Panc1 (cell line): ENCODE data around the gene GJA4. TPM values are rescaled to one million over a fixed set of nuclear protein-coding genes. Genes with fewer than 3 reads are reported as not detected.

Experiments
- ATAC-seq: fragments of 200-7000 bp; cut with Tn5 transposase; 2 replicates; pipeline ENCODE4 v1.9.1; 2020; ENCODE audit warnings: mild to moderate bottlenecking, moderate library complexity
- BruUV-seq: library from RNA; stranded (reverse); fragments of 400-500 nt; replicated peaks from 2 replicates; lab custom pipeline; 2021; lab: Mats Ljungman, UMichigan
- CTCF ChIA-PET: fragments of 300-600 bp; sonication (Branson Sonifier 250); formaldehyde crosslinking; loops from one replicate; lab custom pipeline; 2022; ENCODE audit warnings: antibody characterized with exemption; lab: Charles Lee
- POLR2A ChIA-PET: fragments of 300-600 bp; sonication (Branson Sonifier 250); formaldehyde crosslinking; loops from one replicate; lab custom pipeline; 2022; ENCODE audit warnings: antibody characterized with exemption; lab: Charles Lee
- DNase-seq: peaks from one replicate; pipeline ENCODE4 v3.0.0-alpha.2; 2010; ENCODE audit warnings: low read depth, low spot score
- H3K27ac ChIP-seq: 2 replicates; pipeline ENCODE4 v1.5.1; 2011; ENCODE audit warnings: mild to moderate bottlenecking, low read length, inconsistent platforms
- H3K27me3 ChIP-seq: fragments of 200-500 bp; sonication (Bioruptor generic); 2 replicates; pipeline ENCODE4 v1.6.0; 2014; ENCODE audit warnings: low read length, inconsistent platforms; ENCODE audit not compliant: control insufficient read depth, insufficient read depth
- H3K36me3 ChIP-seq: fragments of 200-500 bp; sonication (Bioruptor generic); 2 replicates; pipeline ENCODE4 v1.5.1; 2014; ENCODE audit warnings: inconsistent platforms, mild to moderate bottlenecking, low read length, moderate library complexity; ENCODE audit not compliant: control insufficient read depth, insufficient read depth
- H3K4me1 ChIP-seq: 2 replicates; pipeline ENCODE4 v1.5.1; 2011; ENCODE audit warnings: inconsistent platforms, mild to moderate bottlenecking, low read length, moderate library complexity; ENCODE audit not compliant: control insufficient read depth, insufficient read depth
- H3K4me3 ChIP-seq, 2 experiments: 2 replicates each; pipeline ENCODE4 v1.5.1; 2011 to 2012; ENCODE audit warnings: low read depth in 2 of 2, low read length in 2 of 2, mild to moderate bottlenecking in 2 of 2, inconsistent platforms in 1 of 2, moderate library complexity in 1 of 2
- H3K9me3 ChIP-seq: fragments of 200-500 bp; sonication (Bioruptor generic); 2 replicates; pipeline ENCODE4 v1.5.1; 2014; ENCODE audit warnings: low read depth, mild to moderate bottlenecking, inconsistent platforms, low read length, moderate library complexity; ENCODE audit not compliant: control insufficient read depth, insufficient read depth
- POLR2AphosphoS5 ChIP-seq: IDR thresholded peaks from 2 replicates; pipeline ENCODE4 v1.6.1; 2012; ENCODE audit warnings: mild to moderate bottlenecking, low read depth, low read length, moderate library complexity
- SIN3A ChIP-seq: IDR thresholded peaks from 2 replicates; pipeline ENCODE4 v1.6.1; 2012; ENCODE audit warnings: low read depth, mild to moderate bottlenecking, low read length, moderate library complexity, borderline replicate concordance; ENCODE audit not compliant: insufficient read depth
- TCF7L2 ChIP-seq: IDR thresholded peaks from 2 replicates; pipeline ENCODE4 v1.6.1; 2011; ENCODE audit warnings: mild to moderate bottlenecking, low read depth, low read length, inconsistent platforms
- in situ Hi-C: cut with HindIII; loops from 2 replicates; pipeline ENCODE4 v1.10.0; 2016; ENCODE audit warnings: low sequenced_read_pairs, low pct_unique_long_range_greater_than_20kb
- intact Hi-C: fragments of 100-400 bp; cut with micrococcal nuclease; formaldehyde crosslinking; loops from one replicate; pipeline ENCODE4 v1.10.0; 2022; ENCODE audit not compliant: unreplicated experiment
- total RNA-seq: library from RNA; stranded (reverse); gene quantifications from one replicate; pipeline ENCODE4 v1.2.1, GENCODE V29; 2021; ENCODE audit not compliant: unreplicated experiment
- TF ChIP-seq, protein P1 (sequence below): fragments of 450-650 bp; IDR thresholded peaks from 2 replicates; pipeline ENCODE4 v1.5.1; 2017; ENCODE audit warnings: mild to moderate bottlenecking
- TF ChIP-seq, protein P2 (sequence below), 2 experiments: IDR thresholded peaks; 2 replicates each; pipeline ENCODE4 v1.6.1; 2011 to 2012; ENCODE audit warnings: low read depth in 2 of 2, control low read depth in 1 of 2, low read length in 1 of 2, mild to moderate bottlenecking in 1 of 2, moderate library complexity in 1 of 2; ENCODE audit not compliant: insufficient read depth in 1 of 2

GJA4 gene
- total RNA-seq, 1 experiment from 2014 or later: not detected

DNA sequence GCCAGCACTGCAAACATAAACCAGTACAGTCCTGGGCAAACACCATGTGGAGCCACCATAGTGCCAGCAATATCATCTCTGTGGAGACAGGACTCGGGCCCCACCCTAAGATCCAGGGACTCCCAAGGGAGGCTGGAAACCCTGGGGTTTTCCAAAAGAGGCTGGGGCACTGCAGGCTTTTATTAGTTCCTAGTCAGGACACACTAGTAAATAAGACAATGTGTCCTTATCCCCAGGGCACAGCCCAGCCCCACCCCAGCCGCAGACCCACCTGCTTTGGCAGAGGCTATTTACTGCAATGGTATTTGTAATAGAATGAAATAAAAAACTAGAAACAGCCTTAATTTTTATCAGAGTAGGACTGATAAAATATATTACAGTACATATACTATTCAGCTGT lies 12.3 kb upstream of the GJA4 start:
- in situ Hi-C loops (no loop called here), intact Hi-C loops (no loop called here)
- ATAC-seq (no peak), DNase-seq (no peak)
- Histone ChIP-seq H3K4me1 (peaks cover 5% of the 10 kb centered on the region; the same call in 1 of the 2 replicates), H3K27ac (no peak overlapping the region), H3K4me3 (no peak overlapping the region), H3K27me3 (peaks cover 3% of the 10 kb centered on the region), H3K9me3 (no peaks in the 10 kb centered on the region), H3K36me3 (peaks cover 5% of the 10 kb centered on the region; the same call in 1 of the 2 replicates)
- ChIA-PET POLR2A (no interaction called here), CTCF (interaction anchor here (0.6 kb wide), 1 partner anchor 72 kb away, joined by 3 read pairs; no protein-coding TSS in a partner anchor)
- no peak for TF ChIP-seq TCF7L2
- TF ChIP-seq, protein P1, sequence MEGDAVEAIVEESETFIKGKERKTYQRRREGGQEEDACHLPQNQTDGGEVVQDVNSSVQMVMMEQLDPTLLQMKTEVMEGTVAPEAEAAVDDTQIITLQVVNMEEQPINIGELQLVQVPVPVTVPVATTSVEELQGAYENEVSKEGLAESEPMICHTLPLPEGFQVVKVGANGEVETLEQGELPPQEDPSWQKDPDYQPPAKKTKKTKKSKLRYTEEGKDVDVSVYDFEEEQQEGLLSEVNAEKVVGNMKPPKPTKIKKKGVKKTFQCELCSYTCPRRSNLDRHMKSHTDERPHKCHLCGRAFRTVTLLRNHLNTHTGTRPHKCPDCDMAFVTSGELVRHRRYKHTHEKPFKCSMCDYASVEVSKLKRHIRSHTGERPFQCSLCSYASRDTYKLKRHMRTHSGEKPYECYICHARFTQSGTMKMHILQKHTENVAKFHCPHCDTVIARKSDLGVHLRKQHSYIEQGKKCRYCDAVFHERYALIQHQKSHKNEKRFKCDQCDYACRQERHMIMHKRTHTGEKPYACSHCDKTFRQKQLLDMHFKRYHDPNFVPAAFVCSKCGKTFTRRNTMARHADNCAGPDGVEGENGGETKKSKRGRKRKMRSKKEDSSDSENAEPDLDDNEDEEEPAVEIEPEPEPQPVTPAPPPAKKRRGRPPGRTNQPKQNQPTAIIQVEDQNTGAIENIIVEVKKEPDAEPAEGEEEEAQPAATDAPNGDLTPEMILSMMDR: no peak
- BruUV-seq: no TSS peak

DNA sequence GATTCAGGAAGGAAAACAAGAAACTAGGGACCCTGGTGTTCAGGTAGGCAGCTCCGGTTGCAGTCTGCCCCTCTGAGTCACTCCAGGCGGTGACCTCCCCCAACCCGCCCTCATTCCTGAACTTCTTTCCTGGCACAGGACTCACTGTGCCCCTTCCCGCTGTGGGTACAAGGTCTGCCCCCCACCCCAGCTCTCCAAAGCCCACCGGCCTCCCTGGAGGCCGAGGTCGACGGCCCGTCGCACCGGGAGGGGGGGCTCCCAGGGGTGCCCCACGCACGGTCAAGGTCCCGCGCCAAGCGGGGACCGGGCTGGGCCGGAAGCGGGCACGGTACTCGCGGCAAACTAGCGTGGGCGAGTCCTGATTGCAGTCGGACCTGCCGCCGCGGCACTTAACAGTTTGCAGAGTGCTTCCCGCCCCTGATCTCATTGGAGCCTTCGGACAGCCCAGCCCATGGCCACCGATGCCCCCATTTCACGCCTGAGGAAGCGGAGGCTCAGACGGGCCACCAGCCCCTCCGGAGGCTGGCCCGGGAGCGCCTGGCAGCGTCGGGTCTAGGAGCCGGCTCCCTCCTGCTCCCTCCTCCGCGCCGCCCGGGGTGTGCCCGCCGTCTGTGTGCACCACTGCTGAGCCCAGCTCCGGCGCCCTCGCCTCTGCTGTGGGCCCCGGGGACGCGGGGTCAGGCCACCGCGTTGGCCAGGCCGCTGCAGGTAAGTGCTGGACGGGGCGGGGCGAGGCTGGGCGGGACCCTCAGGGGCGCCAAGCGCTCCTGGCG lies 11.5 kb upstream of the GJA4 start, which contains the start of gene GJB3:
Gene GJB3, plus strand, starts transcription at position 144 of the 773 bp plus-strand sequence. CDS start 3,549 bp downstream, outside the sequence.
- no peaks in the 10 kb centered on the region for H3K9me3 ChIP-seq
- peaks cover 3% of the 10 kb centered on the region for H3K27me3 ChIP-seq
- in situ Hi-C loops (no loop called here), intact Hi-C loops (no loop called here)
- BruUV-seq: no TSS peak
- CTCF ChIA-PET: no interaction called here
- DNase-seq: no peak
- H3K4me1 ChIP-seq: peaks cover 5% of the 10 kb centered on the region; the same call in 1 of the 2 replicates
- ATAC-seq: peak; percentile 77
- peaks cover 5% of the 10 kb centered on the region; the same call in 1 of the 2 replicates for H3K36me3 ChIP-seq
- POLR2A ChIA-PET: no interaction called here
- peak within 1 kb of the TSS; percentile 28 to 46 for H3K4me3 ChIP-seq
- no peak within 1 kb of the TSS for H3K27ac ChIP-seq
- TF ChIP-seq SIN3A: no peak

DNA sequence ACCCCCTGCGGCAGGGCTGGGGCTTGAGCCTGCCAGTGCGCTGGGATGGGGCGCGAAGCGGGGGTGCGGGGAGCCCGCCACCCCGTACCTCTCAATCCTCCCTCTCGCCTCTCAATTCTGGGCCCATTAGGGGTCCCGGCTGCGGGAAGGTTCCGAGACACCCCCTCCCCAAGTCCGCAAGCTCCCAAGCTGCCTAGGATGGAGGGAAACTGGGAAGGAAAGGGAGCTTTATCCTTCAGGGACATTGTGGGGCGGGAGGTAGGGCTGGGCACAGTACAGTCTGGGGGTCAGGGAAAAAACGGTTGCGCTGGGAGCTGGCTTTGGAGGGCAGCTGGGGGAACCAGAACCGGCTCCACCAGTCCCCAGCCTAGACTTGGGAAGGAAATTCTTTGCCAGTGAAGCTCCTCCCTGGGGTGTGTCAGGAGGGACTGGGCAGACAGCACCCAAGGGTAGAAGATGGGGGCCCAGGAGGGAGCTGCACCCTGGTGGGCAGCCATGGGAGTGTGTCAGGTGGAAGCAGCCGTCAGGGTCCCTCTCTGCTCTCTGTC lies 10.9 kb upstream of the GJA4 start:
- ATAC-seq: 0 out of 2 replicates have a peak, but pooled peaks have one; percentile 5
- Histone ChIP-seq H3K4me3 (peak overlapping the region; percentile 28 to 46), H3K4me1 (peaks cover 5% of the 10 kb centered on the region; the same call in 1 of the 2 replicates), H3K27me3 (peaks cover 3% of the 10 kb centered on the region), H3K36me3 (peaks cover 5% of the 10 kb centered on the region; the same call in 1 of the 2 replicates), H3K27ac (no peak overlapping the region), H3K9me3 (no peaks in the 10 kb centered on the region)
- DNase-seq: no peak
- POLR2A ChIA-PET: no interaction called here
- CTCF ChIA-PET: no interaction called here
- intact Hi-C loops (no loop called here), in situ Hi-C loops (no loop called here)
- no TSS peak for BruUV-seq
- TF ChIP-seq, protein P2, sequence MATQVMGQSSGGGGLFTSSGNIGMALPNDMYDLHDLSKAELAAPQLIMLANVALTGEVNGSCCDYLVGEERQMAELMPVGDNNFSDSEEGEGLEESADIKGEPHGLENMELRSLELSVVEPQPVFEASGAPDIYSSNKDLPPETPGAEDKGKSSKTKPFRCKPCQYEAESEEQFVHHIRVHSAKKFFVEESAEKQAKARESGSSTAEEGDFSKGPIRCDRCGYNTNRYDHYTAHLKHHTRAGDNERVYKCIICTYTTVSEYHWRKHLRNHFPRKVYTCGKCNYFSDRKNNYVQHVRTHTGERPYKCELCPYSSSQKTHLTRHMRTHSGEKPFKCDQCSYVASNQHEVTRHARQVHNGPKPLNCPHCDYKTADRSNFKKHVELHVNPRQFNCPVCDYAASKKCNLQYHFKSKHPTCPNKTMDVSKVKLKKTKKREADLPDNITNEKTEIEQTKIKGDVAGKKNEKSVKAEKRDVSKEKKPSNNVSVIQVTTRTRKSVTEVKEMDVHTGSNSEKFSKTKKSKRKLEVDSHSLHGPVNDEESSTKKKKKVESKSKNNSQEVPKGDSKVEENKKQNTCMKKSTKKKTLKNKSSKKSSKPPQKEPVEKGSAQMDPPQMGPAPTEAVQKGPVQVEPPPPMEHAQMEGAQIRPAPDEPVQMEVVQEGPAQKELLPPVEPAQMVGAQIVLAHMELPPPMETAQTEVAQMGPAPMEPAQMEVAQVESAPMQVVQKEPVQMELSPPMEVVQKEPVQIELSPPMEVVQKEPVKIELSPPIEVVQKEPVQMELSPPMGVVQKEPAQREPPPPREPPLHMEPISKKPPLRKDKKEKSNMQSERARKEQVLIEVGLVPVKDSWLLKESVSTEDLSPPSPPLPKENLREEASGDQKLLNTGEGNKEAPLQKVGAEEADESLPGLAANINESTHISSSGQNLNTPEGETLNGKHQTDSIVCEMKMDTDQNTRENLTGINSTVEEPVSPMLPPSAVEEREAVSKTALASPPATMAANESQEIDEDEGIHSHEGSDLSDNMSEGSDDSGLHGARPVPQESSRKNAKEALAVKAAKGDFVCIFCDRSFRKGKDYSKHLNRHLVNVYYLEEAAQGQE (IDR thresholded peaks at IDR 0.05; ENCODE audit: insufficient read depth in 1 of 2, low read depth in 2 of 2, low read length in 1 of 2): no peak
- TF ChIP-seq POLR2AphosphoS5: no peak
- TF ChIP-seq, protein P1: no peak
- no peak for TF ChIP-seq TCF7L2
- no peak for TF ChIP-seq SIN3A
